HepG2 (cell line): ENCODE data around the gene LDLRAD2. TPM values are rescaled to one million over a fixed set of nuclear protein-coding genes. Genes with fewer than 3 reads are reported as not detected.

Source experiments
- polyA plus RNA-seq, 8 experiments: library from polyadenylated mRNA; depleted of rRNA in 3 of 8; stranded (reverse) in 7 of 8; unstranded in 1 of 8; fragments of >200 nt; fragmentation: Illumina TruSeq in 4 of 8; extraction: Trizol in 4 of 8; gene quantifications; 2 replicates each; pipeline versions ENCODE4 v1.2.1 to v1.2.3, GENCODE V29; 2011 to 2016; ENCODE audit warnings: low read depth in 4 of 8, missing spikeins in 1 of 8, mixed read lengths in 1 of 8; ENCODE audit not compliant: insufficient read depth in 1 of 8
- total RNA-seq, 5 experiments: library from RNA; depleted of rRNA; stranded (reverse); fragments of >200 nt; fragmentation: Illumina TruSeq; extraction: Trizol; gene quantifications; 2 replicates each; pipeline ENCODE4 v1.2.3, GENCODE V29; 2016; ENCODE audit warnings: low read depth in 1 of 5

The LDLRAD2 gene
- total and polyA plus RNA-seq, 2 of the 13 experiments (the other 11 are each of a cell fraction or from before 2014, with no cell fraction given): not detected

Other genes starting within 250 kb of the LDLRAD2 start
- gene RAP1GAP, start 142.9 kb upstream of the LDLRAD2 start, total RNA-seq (2016; rRNA removed; fragmentation: Illumina TruSeq; extraction: Trizol): 9.7 and 11.9 TPM in 2 replicates
- gene RAP1GAP, start 142.9 kb upstream of the LDLRAD2 start, polyA plus RNA-seq (2011; rRNA removed): 37.5 and 46.1 TPM in 2 replicates
- gene USP48, start 29.1 kb upstream of the LDLRAD2 start, total RNA-seq (2016; rRNA removed; fragmentation: Illumina TruSeq; extraction: Trizol): 29.9 and 30.4 TPM in 2 replicates
- gene USP48, start 29.1 kb upstream of the LDLRAD2 start, polyA plus RNA-seq (2011; rRNA removed): 26.1 and 30.7 TPM in 2 replicates
- gene HSPG2, start 125.0 kb downstream of the LDLRAD2 start, total RNA-seq (2016; rRNA removed; fragmentation: Illumina TruSeq; extraction: Trizol): 5.6 and 9.1 TPM in 2 replicates
- 10.3 and 13.1 TPM in 2 replicates for gene HSPG2, start 125.0 kb downstream of the LDLRAD2 start, polyA plus RNA-seq (2011; rRNA removed)
- gene CELA3B, start 164.8 kb downstream of the LDLRAD2 start, total RNA-seq (2016; rRNA removed; fragmentation: Illumina TruSeq; extraction: Trizol): not detected in 2 replicates
- gene CELA3B, start 164.8 kb downstream of the LDLRAD2 start, polyA plus RNA-seq (2011; rRNA removed): 0.34 TPM in 1 of 2 replicates, not detected in the other
- gene CELA3A, start 189.4 kb downstream of the LDLRAD2 start, total RNA-seq (2016; rRNA removed; fragmentation: Illumina TruSeq; extraction: Trizol): not detected in 2 replicates
- 0.09 and 0.73 TPM in 2 replicates for gene CELA3A, start 189.4 kb downstream of the LDLRAD2 start, polyA plus RNA-seq (2011; rRNA removed)
- 237 and 358 TPM in 2 replicates for gene CDC42, start 240.4 kb downstream of the LDLRAD2 start, total RNA-seq (2016; rRNA removed; fragmentation: Illumina TruSeq; extraction: Trizol)
- gene CDC42, start 240.4 kb downstream of the LDLRAD2 start, polyA plus RNA-seq (2011; rRNA removed): 101 and 138 TPM in 2 replicates